NK-92 (cell line): Measurements from ENCODE around the gene ARMC8.

ENCODE experiments used
- DNase-seq: peaks from one replicate; lab custom pipeline; 2025; ENCODE audit not compliant: unreplicated experiment; lab: John Stamatoyannopoulos, UW

ARMC8 gene

GRCh38 chr3:138297876-138298275 lies 110.8 kb downstream of the ARMC8 start:
- no peak for DNase-seq

DNA sequence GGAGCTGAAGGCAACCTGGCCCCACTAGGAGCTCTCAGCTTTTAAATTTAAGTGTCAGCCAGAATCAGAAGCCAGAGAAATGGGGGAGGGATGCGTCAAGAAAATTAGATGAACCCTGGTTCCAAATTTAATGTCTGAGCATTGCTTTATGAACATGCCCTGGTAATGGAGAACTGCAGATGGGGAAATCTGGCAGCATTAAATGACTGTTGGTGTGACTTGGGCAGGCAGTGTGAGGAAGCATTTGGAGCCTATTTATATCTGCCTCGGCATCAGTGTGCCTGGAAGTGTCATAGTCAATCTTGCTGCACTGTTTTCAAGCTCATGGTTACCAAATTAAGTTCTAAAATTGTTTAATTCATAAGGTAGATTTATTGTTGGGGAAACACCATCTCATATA lies 113.5 kb downstream of the ARMC8 start:
- no peak for DNase-seq

GRCh38 chr3:138303474-138303873 lies 116.4 kb downstream of the ARMC8 start:
- DNase-seq, result no peak

DNA sequence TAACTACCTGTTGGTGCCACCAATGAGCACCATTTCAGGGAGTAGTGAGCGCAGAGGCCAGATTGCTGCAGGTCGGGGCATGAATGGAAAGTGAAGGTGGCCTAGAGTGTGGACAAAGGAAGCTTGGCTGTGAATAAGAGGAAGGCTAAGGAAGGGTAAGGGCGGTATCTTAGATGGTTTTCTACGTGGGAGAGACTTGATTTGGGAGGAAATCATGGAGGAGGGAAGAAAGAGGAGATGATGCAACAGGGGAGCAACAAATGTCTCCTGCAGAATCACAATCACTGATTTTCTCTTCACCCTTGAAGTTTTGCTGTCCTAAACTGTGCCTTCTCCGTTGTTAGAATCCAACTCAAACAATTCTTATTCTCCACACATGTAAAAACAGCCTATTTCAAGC lies 120.8 kb downstream of the ARMC8 start:
- DNase-seq, result no peak

DNA sequence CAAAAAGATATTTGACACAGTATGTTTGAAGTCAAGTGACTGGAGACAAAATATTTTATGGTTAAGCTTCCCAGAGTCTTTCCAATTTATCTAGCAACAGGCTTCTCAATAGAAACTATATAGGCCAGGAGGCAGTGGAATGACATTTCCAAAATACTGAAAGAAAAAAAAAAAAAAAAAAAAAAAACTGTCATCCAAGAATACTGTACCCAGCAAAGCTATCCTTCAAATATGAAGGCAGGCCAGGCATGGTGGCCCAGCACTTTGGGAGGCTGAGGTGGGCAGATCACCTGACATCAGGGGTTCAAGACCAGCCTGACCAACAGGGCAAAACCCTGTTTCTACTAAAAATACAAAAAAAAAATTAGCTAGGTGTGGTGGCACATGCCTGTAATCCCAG lies 121.7 kb downstream of the ARMC8 start:
- DNase-seq, result no peak

GRCh38 chr3:138310494-138310893 lies 123.4 kb downstream of the ARMC8 start:
- no peak for DNase-seq

DNA sequence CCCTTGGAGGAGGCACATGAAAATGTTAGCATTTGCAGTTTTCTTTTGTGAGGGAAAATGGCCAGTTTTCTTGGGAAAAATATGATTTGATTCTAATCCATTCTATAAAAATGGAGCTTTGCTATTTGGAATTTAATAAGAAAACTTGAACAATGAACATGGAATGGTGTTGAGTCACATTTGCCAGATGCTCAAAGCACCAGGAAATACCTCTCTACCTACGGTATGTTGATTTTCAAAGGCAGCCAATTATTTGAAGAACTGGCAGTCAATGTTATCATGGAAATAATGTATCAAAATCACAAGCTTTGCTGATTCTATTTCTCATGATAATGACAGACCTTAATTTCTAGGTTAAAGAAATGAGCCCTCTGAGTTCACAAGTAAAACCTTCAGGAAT lies 127.7 kb downstream of the ARMC8 start:
- DNase-seq, result no peak

DNA sequence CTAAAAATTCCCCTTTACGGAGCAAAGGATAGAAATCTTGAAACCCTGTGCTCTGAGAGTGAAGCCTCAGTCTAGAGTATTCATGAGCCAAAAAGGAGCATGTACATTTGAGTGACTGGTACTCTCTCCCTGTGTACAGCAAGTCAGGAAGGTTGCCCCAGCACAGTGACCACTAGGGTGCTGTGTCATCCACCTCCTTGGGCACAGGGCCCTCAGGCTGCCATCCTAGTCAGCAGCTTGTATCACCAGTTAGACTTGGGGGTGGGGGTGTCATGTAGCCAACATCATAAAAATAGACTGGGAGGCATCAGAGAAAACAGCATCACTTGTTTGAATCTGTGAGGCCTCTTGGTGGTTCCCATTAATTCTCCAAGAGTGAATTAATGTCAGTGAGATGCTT lies 130.6 kb downstream of the ARMC8 start:
- DNase-seq, result no peak

DNA sequence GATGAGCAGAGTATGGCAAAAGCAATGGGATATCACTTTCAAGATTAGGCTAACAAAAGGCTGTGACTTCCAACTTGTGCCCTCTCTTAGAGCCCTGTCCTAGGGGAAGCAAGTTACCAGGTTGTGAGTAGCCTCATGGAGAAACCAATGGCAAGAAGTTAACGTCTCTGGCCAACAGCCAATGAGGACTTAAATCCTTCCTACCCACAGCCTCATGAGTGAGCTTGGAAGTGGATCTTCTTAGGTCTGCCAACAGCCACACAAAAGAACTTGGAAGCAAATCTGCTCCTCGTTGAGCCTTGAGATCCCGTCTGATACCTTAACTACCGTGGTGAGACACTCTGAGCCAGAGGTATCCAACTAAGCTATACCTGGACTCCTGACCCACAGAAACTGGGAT lies 136.9 kb downstream of the ARMC8 start:
- DNase-seq, result no peak

DNA sequence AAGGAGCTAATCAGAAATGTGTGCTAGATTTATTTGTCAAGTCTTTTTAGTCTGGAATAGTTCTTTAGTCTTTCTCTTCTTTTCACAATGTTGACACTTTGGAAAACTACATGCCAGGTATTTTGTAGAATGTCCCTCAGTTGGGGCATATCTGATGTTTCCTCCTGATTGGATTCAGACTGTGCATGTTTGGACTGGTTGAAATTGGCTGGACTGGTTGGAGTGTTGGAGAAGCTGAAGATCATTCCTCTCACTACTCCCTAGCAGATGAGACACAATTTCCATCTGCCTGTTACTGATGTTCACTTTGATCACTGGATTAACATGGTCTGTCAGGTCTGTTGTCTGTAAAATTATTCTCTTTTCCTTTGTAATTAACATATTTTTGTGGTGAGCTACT lies 138.9 kb downstream of the ARMC8 start:
- no peak for DNase-seq

GRCh38 chr3:138326866-138327595 lies 139.9 kb downstream of the ARMC8 start:
- no peak for DNase-seq

DNA sequence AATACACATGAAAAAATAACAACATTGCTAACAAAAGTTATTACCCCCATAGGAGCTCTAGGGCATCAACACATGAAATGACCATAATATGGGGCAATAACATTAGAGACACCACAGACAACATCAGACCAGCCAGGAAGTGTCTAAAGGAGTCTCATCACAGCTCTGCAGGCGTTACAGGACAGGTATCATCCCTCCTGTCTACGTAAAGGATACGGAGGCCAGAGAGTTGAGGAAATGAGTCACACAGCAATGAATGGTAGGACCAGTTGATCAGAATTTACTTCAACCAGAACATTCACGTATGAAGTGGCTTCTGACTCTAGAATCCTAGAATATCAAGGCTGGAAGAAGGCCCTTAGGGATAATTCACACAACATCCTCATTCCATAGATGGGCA lies 140.7 kb downstream of the ARMC8 start:
- no peak for DNase-seq

DNA sequence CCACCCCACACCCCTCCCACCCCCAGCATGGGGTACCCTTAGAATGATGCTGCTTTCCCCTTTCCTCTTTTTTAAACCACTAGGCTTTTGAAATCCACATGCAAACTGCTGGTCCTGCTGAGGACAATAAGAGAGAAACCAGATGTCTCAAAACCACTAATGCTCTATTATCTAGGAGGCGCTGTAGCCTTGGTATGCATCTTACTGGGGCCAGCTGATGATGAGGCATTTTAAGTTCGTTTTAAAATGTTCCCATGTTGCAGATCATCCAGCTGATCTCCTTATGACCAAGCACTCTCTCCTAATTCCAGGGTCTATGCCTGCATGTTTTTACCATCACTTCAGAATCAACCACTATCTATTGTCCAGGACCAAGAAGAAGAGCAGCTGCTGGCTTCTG lies 141.2 kb downstream of the ARMC8 start:
- no peak for DNase-seq

DNA sequence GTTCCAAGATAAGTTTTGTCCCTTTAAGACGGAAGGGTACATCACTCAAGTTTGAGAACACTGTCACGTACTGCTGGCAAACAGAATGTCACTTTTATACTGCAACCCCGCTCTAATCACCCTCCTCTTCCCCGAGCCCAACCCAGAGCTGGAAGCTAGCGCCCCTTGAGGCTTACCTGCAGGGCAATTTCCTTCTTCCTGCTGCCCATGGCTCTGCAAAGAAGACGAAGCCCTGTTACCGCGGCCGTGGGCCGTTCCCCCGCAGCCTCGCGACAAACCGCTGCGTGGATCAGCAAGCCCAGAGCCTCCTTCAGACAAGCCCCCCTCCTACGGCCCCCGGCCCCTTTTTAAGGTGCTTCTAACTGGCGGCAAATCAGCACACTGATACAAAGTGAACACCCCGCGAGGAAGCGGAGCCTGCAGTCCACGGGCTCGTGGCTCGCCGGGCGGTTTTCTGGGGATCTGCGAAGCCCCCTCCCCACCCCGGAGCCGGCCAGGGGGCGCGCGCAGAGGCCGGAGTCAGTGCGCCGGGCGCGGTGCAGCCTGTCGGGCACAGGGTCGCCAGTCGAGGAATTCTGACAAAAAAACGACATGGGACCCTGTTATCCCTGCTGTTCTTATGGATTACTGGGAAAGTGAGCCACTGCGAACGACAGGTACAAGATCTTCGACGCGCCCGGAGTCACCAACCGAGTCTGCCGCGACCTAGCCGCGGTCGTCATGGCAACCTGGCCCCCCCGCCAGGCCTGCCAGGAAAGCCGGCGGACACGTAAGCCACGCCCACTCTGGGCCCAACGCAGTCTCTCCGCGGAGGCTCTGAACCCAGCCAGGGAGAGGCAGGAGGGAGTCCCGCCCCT lies 142.3 kb downstream of the ARMC8 start, which contains the start of gene NME9:
NME9 (minus strand) TSS at position 725 of the 857 bp plus-strand sequence; CDS start at position 209, 516 bp downstream.
- peak; percentile 23 for DNase-seq

DNA sequence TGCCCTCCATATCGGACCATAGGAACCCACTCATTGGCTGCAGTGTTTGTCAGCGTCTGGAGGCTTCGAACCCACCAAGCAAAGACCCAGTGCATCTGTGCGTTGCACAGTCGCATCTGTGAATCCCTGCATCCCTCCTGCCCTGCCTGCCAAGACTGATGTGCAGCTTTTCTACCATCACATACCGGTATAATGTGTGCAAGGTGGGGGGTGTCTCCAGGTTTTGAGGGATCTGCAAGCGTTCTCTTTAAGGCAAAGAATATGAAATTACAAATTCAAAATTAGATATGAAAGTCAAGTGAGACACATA lies 142.8 kb downstream of the ARMC8 start:
- no peak for DNase-seq

DNA sequence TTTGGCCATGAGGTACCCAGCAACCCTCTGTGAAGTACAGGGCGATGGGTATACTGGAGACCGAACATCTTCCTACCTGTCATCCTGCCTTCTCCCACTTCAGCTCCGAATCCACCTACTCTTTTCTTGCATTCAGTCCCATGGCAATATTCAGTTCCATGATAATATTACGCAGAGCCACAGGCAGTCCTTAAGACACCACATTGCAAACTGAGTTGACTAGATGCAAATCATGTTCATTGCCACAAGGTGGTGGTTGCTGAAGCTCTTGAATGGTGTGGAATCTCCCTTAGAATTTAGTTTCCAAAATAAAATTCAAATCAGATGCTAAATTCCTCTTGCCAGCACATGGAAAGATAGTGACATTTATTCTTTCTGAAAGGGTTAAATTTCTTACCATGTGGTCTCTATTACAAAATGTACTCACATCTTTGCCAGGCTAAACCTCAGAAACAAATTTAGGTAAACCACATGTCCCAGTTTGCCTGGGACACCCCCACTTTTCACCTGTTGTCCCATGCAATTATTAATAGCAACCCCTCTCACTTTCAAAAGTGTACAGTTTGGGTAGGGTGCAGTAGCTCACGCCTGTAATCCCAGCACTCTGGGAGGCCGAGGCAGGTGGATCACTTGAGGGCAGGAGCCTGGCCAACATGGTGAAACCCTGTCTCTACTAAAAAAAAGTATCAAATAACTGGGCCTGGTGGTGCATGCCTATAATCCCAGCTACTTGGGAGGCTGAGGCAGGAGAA lies 144.2 kb downstream of the ARMC8 start:
- no peak for DNase-seq

- DNase-seq, result no peak
Measured at GRCh38 chr3:138332472-138333073, 145.5 kb downstream of the ARMC8 start.

GRCh38 chr3:138334608-138335007 lies 147.5 kb downstream of the ARMC8 start:
- no peak for DNase-seq

GRCh38 chr3:138336454-138336999 lies 149.4 kb downstream of the ARMC8 start:
- no peak for DNase-seq

DNA sequence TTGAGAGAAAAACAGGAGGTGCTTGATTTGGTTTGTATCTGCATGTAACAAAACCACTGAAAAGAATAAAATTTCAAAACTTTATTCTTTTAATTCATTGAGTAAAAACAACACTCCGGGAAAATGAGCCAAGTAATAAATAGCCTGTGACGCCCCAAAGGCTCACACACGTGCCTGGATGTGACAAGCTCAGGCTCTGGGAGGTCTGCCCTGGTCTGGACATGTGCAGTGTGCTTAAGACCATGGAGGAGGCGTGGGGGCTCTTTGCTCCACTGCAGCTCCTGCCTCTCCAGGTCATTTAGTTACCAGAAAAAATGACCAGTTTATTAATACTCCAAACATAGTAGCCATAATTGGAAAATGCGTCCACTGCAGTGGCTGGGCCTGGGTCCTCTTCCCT lies 151.1 kb downstream of the ARMC8 start:
- no peak for DNase-seq

DNA sequence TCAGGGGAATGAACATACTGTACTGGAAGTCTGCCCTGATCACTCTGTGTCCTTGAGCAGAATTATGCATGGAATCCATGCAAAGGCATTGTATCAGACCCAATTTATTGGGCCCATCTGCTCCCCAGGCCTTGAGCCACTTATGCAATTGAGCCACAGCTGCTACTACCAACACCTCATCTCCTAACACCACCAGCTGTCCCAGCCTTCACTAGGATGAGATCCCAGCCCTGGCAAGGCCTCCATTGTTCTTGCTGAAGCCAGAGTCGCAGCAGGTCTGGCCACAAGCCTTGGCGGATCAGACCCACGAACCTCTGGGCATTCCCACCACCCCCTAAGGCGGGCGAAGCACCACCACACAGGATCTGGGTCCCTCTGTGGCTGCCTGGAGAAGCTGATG lies 151.7 kb downstream of the ARMC8 start:
- no peak for DNase-seq
